Measurements from ENCODE around the gene CEP152.

GRCh38 chr15:48842501-48842900, 31.6 kb upstream of the CEP152 start:
- no peak for TF ChIP-seq CTCF (IDR thresholded peaks at IDR 0.05)
- TF ChIP-seq POLR2A (IDR thresholded peaks at IDR 0.05) = no peak

Data from tibial nerve (tissue), 3 donors.